ENCODE measurements around the gene BTBD10.

DNA sequence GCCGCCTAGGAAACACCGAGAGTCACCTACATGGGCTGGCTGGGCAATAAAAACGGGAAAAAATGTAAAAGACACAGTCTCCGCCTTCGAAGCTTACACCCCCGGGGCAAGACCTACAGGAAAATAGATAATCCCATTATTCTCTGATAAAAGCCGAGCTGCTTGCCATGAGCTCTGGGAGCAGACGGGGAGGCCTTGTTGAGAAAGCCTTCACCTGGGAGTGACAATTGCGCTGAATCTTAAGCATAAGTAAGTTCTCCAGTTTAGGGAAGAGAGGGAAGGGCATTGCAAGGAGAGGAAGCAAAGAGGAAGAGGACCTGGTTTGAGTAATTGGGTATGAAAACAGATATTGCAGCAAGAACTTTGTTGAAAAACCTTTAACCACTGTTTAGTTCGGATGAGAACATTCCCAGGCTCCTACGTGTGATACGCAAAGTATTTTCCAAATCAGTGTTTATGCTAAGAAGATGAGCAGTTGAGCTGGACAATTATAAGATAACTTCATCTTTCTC, 813 bp upstream of the BTBD10 start:
- no peak for TF ChIP-seq CTCF (conservative IDR thresholded peaks at IDR 0.05 in 1 of 2, IDR thresholded peaks at IDR 0.05 in 1 of 2; ENCODE audit: low read depth in 1 of 2, low read length in 2 of 2)
- TF ChIP-seq EZH2 (IDR thresholded peaks at IDR 0.05; ENCODE audit: low read length, missing control alignments): no peak
